ENCODE results near the gene UTS2R. TPM values are rescaled to one million over a fixed set of nuclear protein-coding genes. Genes with fewer than 3 reads are reported as not detected.

Gene UTS2R
- total RNA-seq, 1 donor from 2014 or later = 0.22 TPM

- H3K9me3 Mint-ChIP-seq (ENCODE audit: low read depth) = no peaks in the 10 kb centered on the region
- peaks cover 4% of the 10 kb centered on the region for H3K27me3 Mint-ChIP-seq
- no peaks in the 10 kb centered on the region for H3K4me1 Mint-ChIP-seq (ENCODE audit: low read depth)
- H3K36me3 Mint-ChIP-seq (ENCODE audit: insufficient read depth) = no peaks in the 10 kb centered on the region
- no peak for TF ChIP-seq CTCF (IDR thresholded peaks at IDR 0.05; ENCODE audit: unreplicated experiment)
- no peak overlapping the region for H3K27ac Mint-ChIP-seq
- H3K4me3 Mint-ChIP-seq (ENCODE audit: low read depth) = no peak overlapping the region
- DNase-seq (ENCODE audit: low spot score, unreplicated experiment) = no peak
Measured at GRCh38 chr17:82388223-82388921, 16.8 kb downstream of the UTS2R start.

GRCh38 chr17:82388922-82389283 lies 17.3 kb downstream of the UTS2R start:
- Mint-ChIP-seq H3K4me3 (ENCODE audit: low read depth) (no peak overlapping the region), H3K9me3 (ENCODE audit: low read depth) (no peaks in the 10 kb centered on the region), H3K27me3 (peaks cover 4% of the 10 kb centered on the region), H3K27ac (no peak overlapping the region), H3K36me3 (ENCODE audit: insufficient read depth) (no peaks in the 10 kb centered on the region), H3K4me1 (ENCODE audit: low read depth) (no peaks in the 10 kb centered on the region)
- TF ChIP-seq CTCF (IDR thresholded peaks at IDR 0.05; ENCODE audit: unreplicated experiment) = no peak
- DNase-seq (ENCODE audit: low spot score, unreplicated experiment) = no peak

GRCh38 chr17:82389379-82389778 lies 17.8 kb downstream of the UTS2R start:
- Mint-ChIP-seq H3K27me3 (peaks cover 4% of the 10 kb centered on the region), H3K27ac (no peak overlapping the region), H3K9me3 (ENCODE audit: low read depth) (no peaks in the 10 kb centered on the region), H3K4me1 (ENCODE audit: low read depth) (no peaks in the 10 kb centered on the region), H3K36me3 (ENCODE audit: insufficient read depth) (no peaks in the 10 kb centered on the region), H3K4me3 (ENCODE audit: low read depth) (no peak overlapping the region)
- DNase-seq (ENCODE audit: low spot score, unreplicated experiment) = no peak
- no peak for TF ChIP-seq CTCF (IDR thresholded peaks at IDR 0.05; ENCODE audit: unreplicated experiment)

- no peaks in the 10 kb centered on the region for H3K4me1 Mint-ChIP-seq (ENCODE audit: low read depth)
- no peak for TF ChIP-seq CTCF (IDR thresholded peaks at IDR 0.05; ENCODE audit: unreplicated experiment)
- DNase-seq (ENCODE audit: low spot score, unreplicated experiment) = no peak
- no peaks in the 10 kb centered on the region for H3K9me3 Mint-ChIP-seq (ENCODE audit: low read depth)
- H3K27ac Mint-ChIP-seq = no peak overlapping the region
- H3K27me3 Mint-ChIP-seq = peaks cover 4% of the 10 kb centered on the region
- H3K36me3 Mint-ChIP-seq (ENCODE audit: insufficient read depth) = no peaks in the 10 kb centered on the region
- no peak overlapping the region for H3K4me3 Mint-ChIP-seq (ENCODE audit: low read depth)
Measured at GRCh38 chr17:82390015-82390859, 18.7 kb downstream of the UTS2R start.

- Mint-ChIP-seq H3K4me3 (ENCODE audit: low read depth) (no peak overlapping the region), H3K27me3 (peaks cover 4% of the 10 kb centered on the region), H3K27ac (no peak overlapping the region), H3K9me3 (ENCODE audit: low read depth) (no peaks in the 10 kb centered on the region), H3K36me3 (ENCODE audit: insufficient read depth) (no peaks in the 10 kb centered on the region), H3K4me1 (ENCODE audit: low read depth) (no peaks in the 10 kb centered on the region)
- no peak for TF ChIP-seq CTCF (IDR thresholded peaks at IDR 0.05; ENCODE audit: unreplicated experiment)
- no peak for DNase-seq (ENCODE audit: low spot score, unreplicated experiment)
Measured at GRCh38 chr17:82390860-82391435, 19.4 kb downstream of the UTS2R start.

All from progenitor cell of endocrine pancreas (in vitro differentiated cells).